GM08714 (cell line): Measurements from ENCODE around the gene ERCC2.
"Not testable (repeated sequence)": the region's sequence is repeated elsewhere in the genome, so short reads cannot be mapped to it uniquely, and the experiment has no call there.

Source experiments
- H3K4me3 ChIP-seq: fragments of 200-500 bp; sonication (Bioruptor generic); 2 replicates; pipeline ENCODE4 v1.5.1; 2014; ENCODE audit warnings: mild to moderate bottlenecking, low read length, inconsistent platforms
- ZNF274 ChIP-seq: IDR thresholded peaks from 2 replicates; pipeline ENCODE4 v1.6.1; 2012; ENCODE audit warnings: mild to moderate bottlenecking, low read depth, low read length

Gene ERCC2

GRCh38 chr19:45340899-45341453 is 29.4 kb downstream of the ERCC2 start:
- H3K4me3 ChIP-seq, result no peak overlapping the region
- no peak for TF ChIP-seq ZNF274

- TF ChIP-seq ZNF274, result no peak
- no peak within 1 kb of the TSS; the same call in 1 of the 2 replicates for H3K4me3 ChIP-seq
Observed at GRCh38 chr19:45340232-45340898, 30.0 kb downstream of the ERCC2 start, which contains the start of gene KLC3. Gene KLC3 (plus strand): TSS chr19:45340750. CDS start chr19:45345542, 4,792 bp downstream.

GRCh38 chr19:45339629-45340028 is 30.7 kb downstream of the ERCC2 start:
- H3K4me3 ChIP-seq, result no peak overlapping the region
- TF ChIP-seq ZNF274, result no peak

GRCh38 chr19:45336696-45337251 is 33.6 kb downstream of the ERCC2 start:
- TF ChIP-seq ZNF274, result no peak
- H3K4me3 ChIP-seq, result no peak overlapping the region

- H3K4me3 ChIP-seq, result not testable (repeated sequence)
Observed at GRCh38 chr19:45334881-45335280, 35.5 kb downstream of the ERCC2 start.

GRCh38 chr19:45333609-45334303 is 36.6 kb downstream of the ERCC2 start:
- no peak for TF ChIP-seq ZNF274
- H3K4me3 ChIP-seq, result no peak overlapping the region

- H3K4me3 ChIP-seq, result no peak overlapping the region
- TF ChIP-seq ZNF274, result no peak
Observed at GRCh38 chr19:45331411-45331810, 39.0 kb downstream of the ERCC2 start.

GRCh38 chr19:45327404-45328143 is 42.8 kb downstream of the ERCC2 start:
- TF ChIP-seq ZNF274, result no peak

GRCh38 chr19:45324349-45324907 is 45.9 kb downstream of the ERCC2 start:
- no peak for TF ChIP-seq ZNF274
- H3K4me3 ChIP-seq, result no peak overlapping the region

More at GRCh38 chr19:45327404-45328143, 42.8 kb downstream of the ERCC2 start:
- H3K4me3 ChIP-seq, result no peak overlapping the region

GRCh38 chr19:45323671-45324081 is 46.7 kb downstream of the ERCC2 start:
- no peak for TF ChIP-seq ZNF274
- no peak overlapping the region for H3K4me3 ChIP-seq

- no peak within 1 kb of the TSS for H3K4me3 ChIP-seq
- TF ChIP-seq ZNF274, result no peak
Observed at GRCh38 chr19:45322744-45323281, 47.6 kb downstream of the ERCC2 start, which contains the start of gene CKM. Gene CKM (minus strand): TSS chr19:45322875. CDS start chr19:45319713, 3,162 bp downstream.

GRCh38 chr19:45322311-45322710 is 48.1 kb downstream of the ERCC2 start:
- no peak overlapping the region for H3K4me3 ChIP-seq
- no peak for TF ChIP-seq ZNF274

- no peak overlapping the region for H3K4me3 ChIP-seq
- no peak for TF ChIP-seq ZNF274
Observed at GRCh38 chr19:45321848-45322247, 48.5 kb downstream of the ERCC2 start.

GRCh38 chr19:45320997-45321775 is 49.2 kb downstream of the ERCC2 start:
- no peak overlapping the region for H3K4me3 ChIP-seq
- TF ChIP-seq ZNF274, result no peak
